Endothelial cell of umbilical vein (primary cell): Measurements from ENCODE around the gene PCYOX1L.

Experiments used
- CTCF ChIP-seq, 2 donors: IDR thresholded peaks; 1 replicate in 1 of 2; 2 replicates in 1 of 2; pipeline ENCODE4 v1.5.1; 2011; ENCODE audit warnings: low read length in 2 of 2, mild to moderate bottlenecking in 2 of 2, moderate library complexity in 2 of 2, control low read depth in 1 of 2, inconsistent platforms in 1 of 2, low read depth in 1 of 2; ENCODE audit not compliant: insufficient read depth in 1 of 2; ENCODE audit errors: extremely low read depth in 1 of 2
- POLR2A ChIP-seq: IDR thresholded peaks from 2 replicates; pipeline ENCODE4 v1.6.1; 2012; ENCODE audit warnings: low read depth, mild to moderate bottlenecking, control low read depth, low read length

DNA sequence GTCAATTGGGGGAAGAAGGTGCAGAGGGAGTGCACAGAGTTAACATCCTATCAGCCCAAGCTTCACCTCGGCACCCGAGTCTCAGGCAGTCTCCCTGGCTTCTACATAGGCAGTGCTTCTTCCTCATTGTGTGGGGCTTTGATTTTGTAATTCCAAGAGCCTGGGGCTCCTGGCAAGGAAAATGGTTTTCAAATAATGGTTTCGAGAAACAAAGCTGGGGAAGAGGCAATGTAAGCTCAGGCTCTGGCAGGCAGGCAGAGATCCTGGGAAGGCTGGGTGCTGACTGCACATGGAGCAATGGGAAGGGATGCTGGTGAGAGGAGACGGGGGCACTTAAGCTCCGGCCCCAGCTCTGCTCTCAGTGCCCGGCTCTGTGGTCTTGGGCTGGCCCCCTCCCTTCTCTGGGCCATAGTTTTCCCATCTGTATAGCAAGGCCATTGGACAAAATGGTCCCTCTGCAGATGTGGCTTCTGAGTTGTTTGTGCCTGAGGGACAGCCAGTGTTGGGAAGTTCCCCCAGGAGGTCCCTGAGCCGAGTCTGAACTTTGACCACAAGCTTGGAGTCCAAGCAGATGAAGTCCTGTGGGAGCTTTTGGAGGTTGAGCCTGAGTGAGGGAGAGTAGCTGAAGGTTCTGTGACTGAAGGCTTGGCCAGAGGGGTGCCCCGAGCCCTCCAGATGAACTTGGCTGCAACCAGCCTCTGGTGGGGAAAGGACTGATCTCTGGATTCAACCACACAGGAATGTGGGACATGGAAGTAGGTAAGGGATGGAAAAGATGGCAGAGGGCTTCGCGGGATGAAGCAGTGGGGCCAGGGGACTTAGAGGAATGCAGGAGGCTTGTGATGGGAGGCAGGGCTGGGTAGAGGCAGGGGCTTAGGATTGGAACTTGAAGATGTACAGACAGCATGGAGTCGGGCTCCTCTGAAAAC lies 49.7 kb downstream of the PCYOX1L start:
- TF ChIP-seq POLR2A (no peak), CTCF (IDR thresholded peaks at IDR 0.05; ENCODE audit: extremely low read depth in 1 of 2, insufficient read depth in 1 of 2, low read depth in 1 of 2, low read length in 2 of 2) (no peak)
